Erythroblast (primary cell): ENCODE measurements around the gene PDZD7.

ENCODE experiments used
- GATA1 ChIP-seq: IDR thresholded peaks from 2 replicates; pipeline ENCODE4 v1.6.1; 2011; ENCODE audit warnings: low read depth, mild to moderate bottlenecking, control low read depth, low read length, moderate library complexity
- POLR2A ChIP-seq: IDR thresholded peaks from 2 replicates; pipeline ENCODE4 v1.6.1; 2011; ENCODE audit warnings: mild to moderate bottlenecking, low read length

DNA sequence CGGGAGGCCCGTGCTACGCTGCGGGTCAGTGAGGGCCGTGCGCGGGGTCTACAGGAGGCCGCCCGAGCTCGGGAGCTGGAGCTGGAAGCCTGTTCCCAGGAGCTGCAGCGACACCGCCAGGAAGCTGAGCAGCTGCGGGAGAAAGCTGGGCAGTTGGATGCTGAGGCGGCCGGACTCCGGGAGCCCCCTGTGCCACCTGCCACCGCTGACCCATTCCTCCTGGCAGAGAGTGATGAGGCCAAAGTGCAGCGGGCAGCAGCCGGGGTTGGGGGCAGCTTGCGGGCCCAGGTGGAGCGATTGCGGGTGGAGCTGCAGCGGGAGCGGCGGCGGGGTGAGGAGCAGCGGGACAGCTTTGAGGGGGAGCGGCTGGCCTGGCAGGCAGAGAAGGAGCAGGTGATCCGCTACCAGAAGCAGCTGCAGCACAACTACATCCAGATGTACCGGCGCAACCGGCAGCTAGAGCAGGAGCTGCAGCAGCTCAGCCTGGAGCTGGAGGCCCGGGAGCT, 24.3 kb downstream of the PDZD7 start:
- TF ChIP-seq POLR2A (no peak), GATA1 (no peak)
